ENCODE measurements around the gene FAM32A.
A peak's percentile ranks its signal among the peaks of the same experiment; 100 is the strongest.
"Not testable (repeated sequence)": the region's sequence is repeated elsewhere in the genome, so short reads cannot be mapped to it uniquely, and the experiment has no call there.

The FAM32A gene

DNA sequence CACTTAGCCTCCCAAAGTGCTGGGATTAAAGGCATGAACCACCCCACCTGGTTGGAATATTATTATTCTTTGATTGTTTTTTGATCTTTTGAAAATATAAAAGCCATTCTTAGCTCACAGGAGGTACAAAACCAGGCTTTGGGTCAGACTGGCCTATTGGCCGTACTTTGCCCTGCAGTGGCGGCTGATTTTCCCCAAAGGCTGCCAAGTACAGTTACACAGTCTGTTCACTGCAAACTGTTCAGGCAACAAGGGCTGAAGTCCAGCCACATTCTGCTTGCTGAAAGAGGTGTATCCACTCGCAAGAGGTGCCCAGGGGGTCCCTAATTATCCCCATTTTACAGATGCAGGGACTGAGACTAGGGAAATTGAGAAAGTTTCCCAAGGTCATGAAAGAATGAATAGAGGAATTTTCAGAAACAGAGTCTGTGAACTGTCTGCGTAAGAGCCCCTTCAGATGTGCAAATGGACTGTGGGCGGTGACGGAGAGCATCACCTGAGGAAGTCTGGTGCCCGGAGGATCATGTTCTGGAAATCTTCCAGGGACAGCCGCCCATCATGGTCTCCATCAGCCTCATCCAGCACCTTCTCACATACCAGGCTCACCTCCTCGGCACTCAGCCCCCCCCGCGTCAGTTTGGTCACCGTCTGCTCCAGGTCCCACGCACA lies 20.9 kb upstream of the FAM32A start:
- DNase-seq (ENCODE audit: low spot score): no peak

GRCh38 chr19:16166417-16166816 lies 18.8 kb upstream of the FAM32A start:
- DNase-seq (ENCODE audit: low spot score): no peak

- DNase-seq (ENCODE audit: low spot score): no peak
These were observed 18.2 kb upstream of the FAM32A start for GRCh38 chr19:16167055-16167454.

GRCh38 chr19:16168465-16169081 lies 16.6 kb upstream of the FAM32A start:
- no peak for DNase-seq (ENCODE audit: low spot score)

DNA sequence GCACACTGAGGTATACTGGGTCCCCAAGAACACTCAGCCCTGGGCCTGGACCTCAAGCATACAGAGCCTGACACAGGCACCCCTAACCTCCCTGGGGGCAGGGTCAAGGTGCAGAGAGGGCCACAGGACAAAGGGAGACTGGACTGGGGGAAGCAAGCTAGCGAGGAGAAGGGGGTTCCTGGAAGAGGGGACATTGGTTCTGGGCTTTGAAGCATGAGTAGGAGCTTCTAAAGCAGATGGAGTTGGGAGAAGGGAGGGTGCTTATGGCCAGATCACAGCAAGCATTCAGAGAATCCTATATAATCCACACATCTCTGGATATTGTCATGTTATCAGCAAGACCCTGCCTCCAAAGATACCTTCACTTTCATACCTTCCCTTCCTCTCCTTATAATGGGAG lies 15.1 kb upstream of the FAM32A start:
- DNase-seq (ENCODE audit: low spot score): no peak

- no peak for DNase-seq (ENCODE audit: low spot score)
These were observed 9.3 kb upstream of the FAM32A start for GRCh38 chr19:16175954-16176353.

DNA sequence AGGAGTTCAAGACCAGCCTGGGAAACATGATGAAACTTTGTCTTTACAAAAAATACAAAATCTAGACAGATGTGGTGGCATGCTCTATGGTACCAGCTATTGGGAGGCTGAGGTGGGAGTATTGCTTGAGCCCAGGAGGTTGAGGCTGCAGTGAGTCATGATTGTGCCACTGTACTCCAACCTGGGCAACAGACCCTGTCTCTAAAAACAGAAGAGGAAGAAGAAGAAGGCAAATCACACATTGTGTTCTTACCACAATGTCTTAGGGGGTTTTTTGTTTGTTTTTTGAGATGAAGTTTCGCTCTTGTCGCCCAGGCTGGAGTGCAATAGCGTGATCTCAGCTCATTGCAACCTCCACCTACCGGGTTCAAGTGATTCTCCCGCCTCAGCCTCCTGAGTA lies 6.3 kb upstream of the FAM32A start:
- DNase-seq (ENCODE audit: low spot score): not testable (repeated sequence)

DNA sequence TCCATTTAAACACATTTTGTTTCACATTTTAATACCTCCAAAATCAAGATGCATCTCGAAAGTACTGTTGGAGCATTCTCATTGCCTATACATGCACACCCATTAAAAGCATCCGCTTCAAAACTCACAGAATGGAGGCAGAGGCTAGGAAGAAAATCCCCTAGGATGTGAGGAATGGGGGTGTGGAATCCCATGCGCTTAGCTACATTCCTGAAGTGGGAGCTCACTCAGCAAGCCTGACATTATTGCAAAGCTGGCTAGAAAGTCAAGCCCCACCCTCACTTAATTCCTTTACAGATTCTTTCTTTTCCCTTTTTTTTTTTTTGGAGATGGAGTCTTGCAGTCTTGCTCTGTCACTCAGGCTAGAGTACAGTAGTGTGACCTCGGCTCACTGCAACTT lies 4.6 kb upstream of the FAM32A start:
- DNase-seq (ENCODE audit: low spot score): no peak

- no peak for DNase-seq (ENCODE audit: low spot score)
These were observed 516 bp upstream of the FAM32A start for GRCh38 chr19:16184665-16185122.

GRCh38 chr19:16185768-16186123 lies 536 bp downstream of the FAM32A start:
- DNase-seq (ENCODE audit: low spot score): no peak

- no peak for DNase-seq (ENCODE audit: low spot score)
These were observed 3.3 kb downstream of the FAM32A start for GRCh38 chr19:16188521-16188920.

DNA sequence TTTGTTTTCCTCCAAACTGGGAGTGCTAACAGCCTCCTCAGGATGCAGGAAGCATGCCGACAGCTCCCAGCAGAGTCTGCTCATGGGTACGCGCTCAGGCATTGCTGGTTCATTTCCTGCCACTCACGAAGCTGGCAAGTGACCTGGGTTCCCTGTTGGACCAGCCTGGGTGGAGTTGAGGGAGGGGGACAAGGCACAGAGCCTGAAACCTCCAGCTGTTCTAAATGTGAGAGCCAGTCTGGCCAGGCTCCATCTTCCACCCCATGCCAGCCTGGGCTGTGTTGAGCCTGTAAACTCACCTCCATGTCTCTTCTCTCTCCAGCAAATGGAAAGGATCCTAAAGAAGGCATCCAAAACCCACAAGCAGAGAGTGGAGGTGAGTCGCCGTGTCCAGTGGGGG lies 5.0 kb downstream of the FAM32A start:
- DNase-seq (ENCODE audit: low spot score): no peak

DNA sequence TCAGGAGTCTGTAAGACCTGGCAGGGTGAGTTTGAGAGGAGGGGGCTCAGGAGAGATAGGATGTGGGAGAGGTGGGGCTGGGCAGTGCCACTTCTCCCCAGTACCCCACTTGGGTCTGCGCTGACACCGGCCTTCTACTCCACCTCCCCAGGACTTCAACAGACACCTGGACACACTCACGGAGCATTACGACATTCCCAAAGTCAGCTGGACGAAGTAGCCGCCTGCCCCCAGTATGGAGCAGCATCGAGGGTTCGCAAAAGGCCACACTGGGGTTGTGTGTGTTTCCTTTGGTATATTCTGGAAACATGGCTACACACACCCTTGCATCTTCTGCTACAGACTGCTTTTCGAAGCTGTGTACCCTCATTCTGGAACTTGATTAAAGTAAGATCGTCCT lies 5.5 kb downstream of the FAM32A start:
- no peak for DNase-seq (ENCODE audit: low spot score)

DNA sequence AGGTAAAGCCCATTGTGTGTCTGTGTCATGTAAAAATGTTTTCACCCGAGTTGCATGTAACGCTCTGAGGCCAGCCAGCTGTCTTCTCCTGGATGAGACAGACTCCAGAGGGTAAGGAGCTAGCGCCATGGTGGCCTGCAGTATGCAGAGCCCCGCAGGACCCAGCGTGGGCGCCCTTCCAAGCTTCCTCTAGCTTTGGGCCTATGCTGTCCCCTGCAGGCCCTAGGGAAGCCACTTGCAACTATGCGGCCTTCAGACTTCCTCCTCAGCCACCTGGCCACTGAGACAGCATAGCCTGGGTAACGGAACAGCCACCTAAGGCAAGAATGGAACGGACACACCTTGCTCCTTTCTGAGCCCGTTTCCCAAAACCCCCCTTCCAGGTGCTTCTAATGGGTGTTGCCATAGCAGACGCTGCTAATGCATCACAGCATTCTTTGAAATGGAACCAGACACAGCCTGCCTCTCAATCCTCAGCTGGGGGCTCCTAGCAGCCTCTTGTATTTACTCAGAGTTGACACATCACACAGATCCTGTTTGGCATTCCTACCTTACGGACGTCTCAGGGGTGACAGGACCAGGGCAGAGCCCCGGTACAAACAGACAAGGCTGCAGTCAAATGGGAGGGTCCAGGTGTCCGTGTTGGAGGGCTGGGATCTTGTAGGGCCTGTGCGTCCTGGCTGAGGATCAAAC lies 6.2 kb downstream of the FAM32A start:
- no peak for DNase-seq (ENCODE audit: low spot score)

- no peak for DNase-seq (ENCODE audit: low spot score)
These were observed 8.3 kb downstream of the FAM32A start for GRCh38 chr19:16193466-16193865.

DNA sequence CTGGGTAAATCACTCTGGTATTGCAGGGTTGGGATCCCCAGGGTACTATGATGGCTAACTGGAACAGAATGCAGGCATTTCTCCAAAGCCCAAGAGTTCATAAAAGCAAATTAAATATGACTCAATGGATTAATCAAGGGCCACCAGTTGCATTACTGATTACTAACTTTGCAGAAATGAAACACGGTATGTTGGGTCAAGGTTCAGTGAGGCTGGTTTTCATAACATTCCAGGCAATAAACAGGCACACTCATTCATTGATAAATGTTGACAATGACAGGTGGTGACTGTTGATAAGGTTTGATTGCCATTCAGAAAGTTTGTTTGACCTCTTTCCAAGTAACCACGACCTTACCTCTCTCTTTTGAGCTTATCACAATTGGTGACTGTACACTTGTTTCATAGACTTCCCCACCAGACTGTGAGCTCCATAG lies 12.0 kb downstream of the FAM32A start:
- no peak for DNase-seq (ENCODE audit: low spot score)

DNA sequence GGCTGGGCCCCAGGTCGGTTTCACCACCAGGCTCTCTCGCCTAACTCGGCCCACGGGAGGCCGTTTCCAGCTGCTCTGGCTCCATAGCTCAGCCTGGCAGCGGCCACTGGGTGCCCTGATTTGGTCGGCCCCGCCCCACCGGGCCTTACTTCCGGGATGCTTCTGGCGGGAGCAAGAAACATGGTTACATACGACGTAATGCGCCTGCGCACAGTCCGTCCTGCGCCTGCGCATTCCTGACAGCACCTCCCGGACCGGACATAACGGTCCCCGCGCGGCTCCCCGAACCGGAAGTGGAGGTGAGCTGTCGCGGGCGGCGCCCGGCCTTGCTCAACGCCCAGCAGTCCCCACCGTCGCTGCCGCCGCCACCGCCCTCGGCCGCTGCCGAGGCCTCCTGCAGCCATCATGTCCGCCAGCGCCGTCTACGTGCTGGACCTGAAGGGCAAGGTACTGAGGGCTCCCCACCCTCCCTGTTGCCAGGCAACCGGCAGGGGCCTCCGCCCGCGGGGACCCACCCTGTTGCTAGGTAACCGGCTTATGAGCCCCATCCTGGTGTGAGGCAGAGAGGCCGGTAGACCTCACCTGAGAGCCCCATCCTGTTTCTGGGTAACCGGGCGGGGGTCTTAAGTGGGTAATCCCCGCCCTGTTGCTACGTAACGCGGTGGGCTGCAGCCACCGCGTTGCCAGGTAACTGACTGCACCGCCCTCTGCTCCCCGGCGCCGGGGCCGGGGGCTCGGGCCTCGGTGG lies 12.6 kb downstream of the FAM32A start, which contains the start of gene AP1M1:
Gene AP1M1 (plus strand): TSS at position 290 of the 748 bp plus-strand sequence. CDS start 116 bp downstream, at position 406.
- DNase-seq (ENCODE audit: low spot score): peak; percentile 98

DNA sequence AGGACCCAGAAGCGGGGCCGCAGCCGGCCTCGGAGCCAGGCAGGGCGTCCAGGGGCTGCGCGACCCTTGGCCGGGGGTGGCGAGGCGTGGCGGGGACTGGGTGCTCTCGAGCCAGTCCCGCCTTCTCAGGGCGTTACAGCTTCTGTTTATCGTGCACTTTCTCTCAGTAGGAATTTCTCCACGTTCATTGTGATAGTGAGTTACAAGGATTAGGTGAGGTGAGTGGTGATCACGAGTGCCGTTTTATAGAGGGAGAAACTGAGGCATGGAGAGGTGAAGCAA lies 13.1 kb downstream of the FAM32A start:
- DNase-seq (ENCODE audit: low spot score): no peak

DNA sequence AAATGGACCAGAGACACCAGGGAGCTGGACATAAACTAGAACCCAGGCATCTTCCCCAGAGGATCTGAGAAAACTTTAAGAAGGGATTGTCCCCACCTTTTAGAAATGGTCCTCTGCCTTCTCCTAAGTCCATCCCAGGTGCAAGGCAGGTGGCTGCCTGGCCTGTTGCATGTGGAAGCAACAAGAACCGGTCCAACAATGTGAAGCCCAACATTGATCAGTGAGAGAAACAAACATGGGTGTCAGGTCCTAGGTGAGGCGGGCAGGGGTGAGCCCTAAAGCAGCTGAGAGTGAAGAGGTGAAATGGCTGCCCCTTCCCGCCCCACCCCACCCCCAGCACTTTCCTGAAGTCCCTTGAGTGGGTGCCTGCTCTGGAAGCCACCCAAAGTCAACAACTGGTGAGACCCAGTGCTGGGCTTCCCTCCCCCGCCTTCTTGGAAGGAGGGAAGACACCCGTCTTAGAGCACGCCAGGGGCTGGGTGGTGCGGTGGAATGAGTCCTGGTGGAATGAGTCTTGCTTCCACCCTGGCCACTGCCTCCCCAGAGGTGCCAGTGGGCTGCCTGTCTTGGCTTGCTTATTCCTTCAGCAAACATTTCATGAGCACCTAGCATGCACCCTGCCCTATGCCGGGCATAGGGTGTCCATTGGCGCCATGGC lies 14.2 kb downstream of the FAM32A start:
- DNase-seq (ENCODE audit: low spot score): no peak

DNA sequence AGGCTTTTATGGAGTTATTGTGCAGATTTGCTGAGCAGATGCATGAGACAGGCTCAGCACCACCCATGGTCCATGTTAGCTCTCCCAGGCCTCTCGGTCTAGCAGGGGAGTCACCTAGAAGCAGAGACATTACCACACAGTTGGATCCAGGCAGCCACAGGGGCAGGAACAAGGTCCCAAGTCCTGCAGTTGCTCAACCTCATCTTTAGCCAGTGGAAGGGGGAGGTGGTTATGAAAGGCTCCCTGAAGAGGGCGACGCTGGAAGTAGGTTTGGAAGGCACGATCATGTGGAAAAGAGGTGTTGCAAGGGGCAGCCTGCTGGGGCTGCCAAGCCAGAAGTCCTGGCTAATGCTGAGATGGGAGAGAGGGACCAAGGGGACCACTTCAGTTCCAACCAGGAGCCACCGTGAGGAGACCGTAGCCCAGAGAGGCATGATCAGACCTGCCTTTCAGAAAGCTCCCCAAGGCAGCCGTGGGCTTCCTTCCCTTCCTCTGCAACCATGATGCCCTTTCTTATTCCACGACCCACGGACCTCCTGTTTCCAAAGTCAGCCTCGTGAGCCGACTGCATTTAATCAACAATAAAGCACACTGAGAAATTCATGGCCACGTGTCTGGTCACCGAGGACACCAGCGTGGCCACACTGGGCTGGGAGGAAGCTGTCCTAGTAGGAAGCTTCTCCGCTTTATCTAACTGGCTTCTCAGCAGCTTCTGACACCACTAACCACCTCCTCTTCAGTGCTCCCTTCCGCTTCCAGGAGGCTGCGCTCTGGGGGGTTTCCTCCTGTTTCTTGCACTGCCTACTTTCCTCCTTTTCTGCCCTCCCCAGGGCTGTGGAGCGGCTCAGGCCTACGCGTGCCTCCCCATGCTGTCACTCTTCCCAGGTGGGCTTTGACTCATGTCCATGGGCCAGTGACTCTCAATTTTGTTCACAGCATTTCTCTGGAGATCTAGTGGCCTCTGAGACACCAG lies 15.1 kb downstream of the FAM32A start:
- no peak for DNase-seq (ENCODE audit: low spot score)

DNA sequence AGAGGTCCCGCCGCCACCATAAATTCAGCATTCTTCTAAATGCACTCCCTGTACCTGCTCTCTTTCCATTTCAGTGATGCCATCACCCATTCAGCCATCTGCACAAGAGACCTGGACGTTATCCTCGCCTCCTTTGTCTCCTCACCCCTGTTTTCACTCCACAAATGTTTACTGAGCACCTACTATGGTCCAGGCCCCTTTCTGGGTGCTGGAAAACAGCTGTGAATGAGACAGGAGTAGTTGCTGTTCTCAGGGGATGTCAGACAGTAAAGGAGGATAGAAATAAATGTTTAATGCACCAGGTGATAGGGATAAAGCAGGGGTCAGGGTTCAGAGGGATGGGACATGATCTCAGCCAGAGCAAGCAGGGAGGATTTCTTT lies 15.8 kb downstream of the FAM32A start:
- no peak for DNase-seq (ENCODE audit: low spot score)

All from putamen (tissue), 1 donor.